Muscle layer of duodenum (tissue), 2 donors: ENCODE measurements around the gene RMND5A.
"Not testable (repeated sequence)": the region's sequence is repeated elsewhere in the genome, so short reads cannot be mapped to it uniquely, and the experiment has no call there.

Experiments
- H3K27ac ChIP-seq: one replicate; pipeline ENCODE4 v1.7.0; 2013; ENCODE audit warnings: mild to moderate bottlenecking, low read length
- H3K27me3 ChIP-seq: one replicate; pipeline ENCODE4 v1.7.0; 2013; ENCODE audit warnings: low read depth, mild to moderate bottlenecking, control low read depth, low read length
- H3K36me3 ChIP-seq, 2 donors: one replicate each; pipeline ENCODE4 v1.7.0; 2013; ENCODE audit warnings: low read length in 2 of 2, control low read depth in 1 of 2, mild to moderate bottlenecking in 1 of 2; ENCODE audit not compliant: insufficient read depth in 2 of 2, control insufficient read depth in 1 of 2
- H3K4me1 ChIP-seq, 2 donors: one replicate each; pipeline ENCODE4 v1.7.0; 2013; ENCODE audit warnings: low read length in 2 of 2, mild to moderate bottlenecking in 2 of 2, control low read depth in 1 of 2, moderate library complexity in 1 of 2; ENCODE audit not compliant: insufficient read depth in 2 of 2, control insufficient read depth in 1 of 2
- H3K4me3 ChIP-seq, 2 donors: one replicate each; pipeline ENCODE4 v1.7.0; 2013; ENCODE audit warnings: low read length in 2 of 2, low read depth in 1 of 2, mild to moderate bottlenecking in 1 of 2
- H3K9me3 ChIP-seq, 2 donors: one replicate each; pipeline ENCODE4 v1.7.0; 2013; ENCODE audit warnings: low read length in 2 of 2, control low read depth in 1 of 2, mild to moderate bottlenecking in 1 of 2; ENCODE audit not compliant: control insufficient read depth in 1 of 2
- donor health status: healthy.

The RMND5A gene, protein sequence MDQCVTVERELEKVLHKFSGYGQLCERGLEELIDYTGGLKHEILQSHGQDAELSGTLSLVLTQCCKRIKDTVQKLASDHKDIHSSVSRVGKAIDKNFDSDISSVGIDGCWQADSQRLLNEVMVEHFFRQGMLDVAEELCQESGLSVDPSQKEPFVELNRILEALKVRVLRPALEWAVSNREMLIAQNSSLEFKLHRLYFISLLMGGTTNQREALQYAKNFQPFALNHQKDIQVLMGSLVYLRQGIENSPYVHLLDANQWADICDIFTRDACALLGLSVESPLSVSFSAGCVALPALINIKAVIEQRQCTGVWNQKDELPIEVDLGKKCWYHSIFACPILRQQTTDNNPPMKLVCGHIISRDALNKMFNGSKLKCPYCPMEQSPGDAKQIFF

DNA sequence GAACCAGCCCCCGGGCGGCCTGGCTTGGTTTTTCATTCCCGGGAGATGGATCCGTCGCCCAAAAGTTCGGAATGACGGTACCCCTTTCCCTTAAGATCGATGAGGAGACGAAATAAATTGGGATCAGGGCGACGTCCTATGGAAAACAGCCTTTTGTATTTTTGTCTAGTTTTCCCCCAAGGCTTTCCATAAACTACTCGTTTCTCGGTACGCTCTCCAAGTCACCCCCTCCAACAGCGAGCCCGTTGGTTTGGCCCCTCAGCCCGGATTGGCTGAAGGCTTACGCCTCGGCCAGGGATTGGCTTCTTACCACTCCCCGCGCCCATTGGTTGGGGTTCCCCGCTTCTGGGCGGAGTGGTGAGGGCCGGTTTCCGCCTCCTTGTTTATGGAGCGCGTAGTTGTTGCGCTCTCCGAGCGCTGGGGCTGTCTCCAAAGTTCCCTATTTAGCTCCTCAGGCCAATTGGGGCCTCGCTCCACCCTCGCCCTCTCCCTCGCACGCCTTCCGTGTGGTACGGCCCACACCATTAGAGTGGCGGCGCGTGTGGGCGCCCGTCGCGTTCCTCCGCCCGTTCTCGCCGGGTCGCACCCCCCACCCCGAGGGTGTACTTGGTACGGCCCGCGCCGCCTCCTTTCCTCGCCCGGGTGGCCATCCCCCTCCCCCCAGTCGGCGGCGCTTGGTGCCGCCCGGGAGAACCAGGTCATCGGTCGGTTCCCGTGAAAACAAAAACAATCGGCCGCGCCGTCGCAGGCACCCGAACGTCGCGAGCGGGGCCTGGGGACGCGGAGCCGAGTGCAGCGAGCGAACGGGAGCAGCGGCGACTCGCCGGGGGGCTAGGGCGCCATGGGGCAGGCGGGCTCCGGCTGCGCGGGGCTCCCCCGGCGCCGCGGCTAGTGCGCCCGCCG lies at the start of gene RMND5A:
TSS of gene RMND5A (plus strand) at position 655 of the 903 bp plus-strand sequence. CDS start 377 bp downstream, outside the sequence.
- H3K9me3 ChIP-seq, H3K36me3 ChIP-seq, H3K27me3 ChIP-seq, H3K27ac ChIP-seq, H3K4me1 ChIP-seq: not testable (repeated sequence)
- peak within 1 kb of the TSS; percentile 42 to 67 for H3K4me3 ChIP-seq

DNA sequence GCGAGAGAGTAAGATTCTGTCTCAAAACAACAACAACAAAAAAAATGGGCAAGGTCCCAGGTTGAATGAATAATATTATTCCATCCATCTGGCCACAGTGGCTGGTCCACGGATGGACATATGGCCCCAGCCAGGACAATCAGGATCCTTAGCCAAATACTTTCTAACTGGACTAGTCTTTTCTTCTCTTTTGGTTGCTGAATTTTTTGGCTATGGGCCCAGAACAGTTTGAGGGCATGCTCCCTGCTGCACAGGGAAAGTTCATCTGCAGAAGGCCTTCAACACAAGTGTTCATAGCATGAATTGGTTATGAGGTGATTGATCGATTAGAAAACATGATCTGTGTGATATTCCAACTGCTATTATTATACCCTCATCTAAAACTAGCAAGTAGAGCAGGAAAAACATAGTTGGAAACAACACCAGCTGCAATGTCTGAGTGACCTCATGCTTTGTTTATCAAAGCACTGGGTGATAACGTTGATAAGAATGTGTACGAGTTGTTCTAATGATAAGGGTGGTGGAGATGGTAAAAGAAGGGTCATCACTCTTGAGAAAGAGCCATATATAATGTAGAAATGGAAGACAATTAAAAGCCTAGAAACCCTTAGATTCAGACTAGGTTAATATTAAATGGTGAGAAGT lies 48.6 kb upstream of the RMND5A start:
- Histone ChIP-seq H3K36me3 (no peaks in the 10 kb centered on the region), H3K27ac (no peak overlapping the region), H3K9me3 (no peaks in the 10 kb centered on the region), H3K4me3 (no peak overlapping the region), H3K27me3 (no peaks in the 10 kb centered on the region), H3K4me1 (peaks cover 3 to 11% of the 10 kb centered on the region in 2 donors)

DNA sequence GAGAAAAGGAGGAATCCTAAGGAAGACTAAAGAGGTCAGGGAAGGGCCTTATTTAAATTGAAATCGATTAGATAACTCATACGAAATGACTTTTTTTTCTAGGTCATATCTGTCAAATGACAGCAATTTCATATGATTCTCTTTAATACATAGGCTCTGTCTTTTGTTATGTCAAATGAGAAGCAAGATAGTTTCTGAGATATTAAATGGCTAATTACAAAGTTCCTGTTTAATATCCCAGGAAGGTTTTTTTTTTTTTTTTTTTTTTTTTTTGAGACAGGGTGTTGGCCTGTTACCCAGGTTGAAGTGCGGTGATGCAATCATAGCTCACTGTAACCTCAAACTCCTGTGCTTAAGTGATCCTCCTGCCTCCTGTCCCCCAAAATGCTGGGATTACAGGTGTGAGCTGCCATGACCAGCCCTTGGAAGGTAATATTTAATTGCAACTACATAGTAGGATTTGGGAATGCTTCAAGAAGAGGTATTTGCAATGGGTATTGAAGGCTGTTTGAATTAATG lies 48.0 kb upstream of the RMND5A start:
- H3K36me3 ChIP-seq, result no peaks in the 10 kb centered on the region
- H3K27ac ChIP-seq, result no peak overlapping the region

DNA sequence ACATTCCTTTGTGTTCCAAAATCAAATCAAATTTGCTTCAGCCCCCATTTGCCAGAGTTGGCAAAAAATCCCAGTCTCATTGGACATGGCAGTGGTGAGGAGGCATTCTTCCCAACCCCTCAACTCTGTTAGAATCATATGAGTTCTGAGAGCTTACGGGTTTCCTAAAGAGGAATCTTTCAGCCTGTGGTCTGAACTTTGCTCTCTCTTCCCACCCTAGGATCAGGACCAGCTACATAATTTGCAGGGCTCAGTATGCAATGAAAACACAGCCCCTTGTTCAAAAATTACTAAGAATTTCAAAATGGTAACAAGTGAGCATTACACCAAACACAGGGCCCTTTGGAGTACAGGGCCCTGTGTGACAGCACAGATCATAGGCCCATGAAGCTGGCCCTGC lies 47.1 kb upstream of the RMND5A start:
- no peaks in the 10 kb centered on the region for H3K9me3 ChIP-seq
- no peaks in the 10 kb centered on the region for H3K36me3 ChIP-seq
- no peak overlapping the region for H3K27ac ChIP-seq
- H3K27me3 ChIP-seq, result no peaks in the 10 kb centered on the region
- H3K4me1 ChIP-seq, result peaks cover 3 to 11% of the 10 kb centered on the region in 2 donors
- H3K4me3 ChIP-seq, result no peak overlapping the region

More for the DNA sequence above, 48.0 kb upstream of the RMND5A start:
- peaks cover 3 to 11% of the 10 kb centered on the region in 2 donors for H3K4me1 ChIP-seq
- H3K9me3 ChIP-seq, result no peaks in the 10 kb centered on the region
- no peak overlapping the region for H3K4me3 ChIP-seq
- H3K27me3 ChIP-seq, result no peaks in the 10 kb centered on the region

DNA sequence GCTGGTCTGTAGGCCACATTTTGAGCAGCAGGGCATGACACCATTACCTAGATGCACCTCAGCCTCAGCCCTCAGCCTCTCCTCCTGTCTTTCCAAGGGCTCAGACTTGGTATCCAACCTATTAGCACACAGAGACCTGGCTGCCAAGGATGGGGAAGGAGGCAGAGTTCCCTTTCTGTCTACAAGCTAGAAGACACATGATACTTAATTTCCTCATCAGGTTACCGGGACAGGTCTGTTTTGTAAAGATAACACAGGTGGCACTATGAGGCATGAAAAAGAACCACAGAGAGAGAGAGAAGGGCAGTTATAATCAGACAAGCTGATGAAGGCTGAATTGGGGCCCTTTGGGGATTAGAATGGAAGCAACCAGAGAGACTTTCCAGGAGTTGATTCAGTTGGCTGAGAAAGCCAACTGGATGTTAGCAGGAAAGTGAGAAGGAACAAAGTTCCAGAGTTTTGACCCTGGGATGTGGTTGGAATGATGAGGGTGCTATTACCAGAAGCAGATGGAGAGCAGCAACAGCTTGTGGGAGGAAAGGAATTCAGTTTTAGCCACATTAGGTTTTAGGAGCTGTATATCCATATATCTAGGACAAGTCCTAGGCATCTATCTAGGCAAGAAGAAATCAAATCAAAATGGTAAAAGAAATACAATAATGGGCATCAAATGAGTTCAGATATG lies 46.0 kb upstream of the RMND5A start:
- no peaks in the 10 kb centered on the region for H3K9me3 ChIP-seq
- no peaks in the 10 kb centered on the region for H3K27me3 ChIP-seq
- peaks cover 3 to 11% of the 10 kb centered on the region in 2 donors for H3K4me1 ChIP-seq
- no peak overlapping the region for H3K4me3 ChIP-seq
- no peaks in the 10 kb centered on the region for H3K36me3 ChIP-seq
- H3K27ac ChIP-seq, result no peak overlapping the region

DNA sequence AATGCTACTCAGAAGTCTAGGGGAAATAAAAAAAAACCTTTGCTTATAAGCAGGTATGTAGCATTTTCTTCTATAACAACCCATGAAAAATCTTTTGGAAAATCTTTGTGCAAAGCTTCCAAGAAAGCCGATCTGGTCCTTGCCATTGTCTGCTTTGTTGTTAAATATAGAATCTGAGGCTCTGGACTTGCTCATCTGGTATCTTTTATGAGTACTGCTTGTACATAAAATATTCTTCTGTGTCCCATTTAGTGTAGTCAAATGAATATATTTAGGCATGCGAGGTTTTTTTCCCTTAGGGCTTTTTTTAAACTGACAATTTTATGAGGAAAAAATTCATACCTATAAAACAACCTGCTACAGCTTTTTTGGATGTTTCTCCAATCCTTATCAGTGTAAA lies 45.0 kb upstream of the RMND5A start:
- Histone ChIP-seq H3K4me1 (peaks cover 3 to 11% of the 10 kb centered on the region in 2 donors), H3K4me3 (no peak overlapping the region), H3K27ac (no peak overlapping the region), H3K36me3 (no peaks in the 10 kb centered on the region), H3K27me3 (no peaks in the 10 kb centered on the region), H3K9me3 (no peaks in the 10 kb centered on the region)

DNA sequence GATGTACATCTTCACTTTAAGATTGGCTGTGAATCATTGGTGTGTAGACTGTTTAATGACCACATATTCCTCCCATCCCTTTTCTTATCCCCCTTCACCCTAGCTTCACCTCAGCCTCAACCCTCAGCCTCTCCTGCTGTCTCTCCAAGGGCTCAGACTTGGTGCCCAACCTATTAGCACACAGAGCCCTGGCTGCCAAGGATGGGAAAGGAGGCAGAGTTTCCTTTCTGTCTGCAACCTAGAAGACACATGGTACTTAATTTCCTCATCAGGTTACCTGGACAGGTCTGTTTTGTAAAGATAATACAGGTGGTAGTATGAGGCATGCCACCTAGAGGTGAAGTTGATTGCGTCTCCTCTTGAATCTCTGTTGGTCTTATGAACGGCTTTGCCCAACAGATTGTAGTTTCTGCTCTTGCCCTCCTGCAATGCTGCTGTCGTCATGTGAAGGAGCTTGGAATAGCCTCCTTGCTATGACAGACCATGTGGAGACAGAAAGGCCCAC lies 44.5 kb upstream of the RMND5A start:
- Histone ChIP-seq H3K27me3 (no peaks in the 10 kb centered on the region), H3K9me3 (no peaks in the 10 kb centered on the region), H3K36me3 (no peaks in the 10 kb centered on the region), H3K4me1 (peaks cover 3 to 11% of the 10 kb centered on the region in 2 donors), H3K4me3 (no peak overlapping the region), H3K27ac (no peak overlapping the region)

DNA sequence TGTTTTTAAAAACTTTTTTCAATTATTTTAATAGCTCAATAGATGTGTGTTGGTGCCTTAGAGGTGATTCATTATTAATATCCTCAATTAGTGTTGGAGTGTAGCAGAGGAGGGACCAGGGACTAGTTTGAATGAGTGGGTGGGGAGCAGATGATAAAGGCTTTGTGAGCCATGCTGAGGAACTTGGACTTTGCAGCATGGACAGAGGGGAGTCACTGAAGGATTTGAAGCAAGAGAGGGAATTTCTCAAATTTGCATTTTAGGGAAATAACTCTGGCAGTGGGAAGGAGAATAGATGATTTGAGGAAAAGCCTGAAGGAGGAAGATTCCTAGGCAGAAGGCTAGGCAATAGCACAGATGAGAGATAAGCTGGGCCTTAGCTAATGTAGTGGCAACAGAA lies 42.3 kb upstream of the RMND5A start:
- Histone ChIP-seq H3K27me3 (no peaks in the 10 kb centered on the region), H3K36me3 (no peaks in the 10 kb centered on the region), H3K4me1 (peaks cover 3 to 6% of the 10 kb centered on the region in 2 donors), H3K27ac (no peak overlapping the region), H3K4me3 (no peak overlapping the region), H3K9me3 (no peaks in the 10 kb centered on the region)

DNA sequence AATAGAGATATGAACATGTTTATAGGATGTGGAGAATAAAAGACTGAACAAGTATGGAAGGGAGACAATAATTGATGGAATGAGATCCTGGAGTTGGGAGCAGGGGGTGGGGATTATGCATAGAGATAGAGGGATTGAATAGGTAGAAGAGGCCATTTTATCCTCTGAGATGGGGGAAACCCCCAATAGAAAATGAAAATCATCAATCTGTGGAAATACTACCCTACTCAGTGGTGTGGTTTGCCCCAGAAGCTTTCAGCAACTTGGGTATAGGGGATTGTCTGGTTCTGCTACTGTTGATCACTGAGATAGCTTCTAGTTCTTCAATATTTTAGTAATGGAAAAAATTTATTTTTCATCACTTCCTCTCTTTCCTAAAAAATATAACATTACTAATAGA lies 41.1 kb upstream of the RMND5A start:
- Histone ChIP-seq H3K9me3 (no peaks in the 10 kb centered on the region), H3K27ac (no peak overlapping the region)

DNA sequence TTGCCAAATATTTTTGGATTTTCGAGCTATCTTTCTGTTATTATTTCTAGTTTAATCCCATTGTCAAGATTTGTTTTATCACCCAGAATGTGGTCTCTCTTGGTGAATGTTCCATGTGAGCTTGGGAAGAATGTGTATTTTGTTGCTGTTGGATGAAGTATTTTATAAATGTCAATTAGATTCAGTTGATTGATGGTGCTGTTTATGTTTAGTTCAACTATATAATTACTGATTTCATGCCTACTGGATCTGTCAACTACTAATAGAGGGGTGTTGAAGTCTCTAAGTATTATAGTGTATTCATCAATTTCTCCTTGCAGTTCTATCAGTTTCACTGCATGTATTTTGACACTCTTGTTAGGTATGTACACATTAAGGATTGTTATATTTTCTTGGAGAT lies 34.7 kb upstream of the RMND5A start:
- Histone ChIP-seq H3K4me3 (no peak overlapping the region), H3K27ac (no peak overlapping the region), H3K36me3 (no peaks in the 10 kb centered on the region), H3K4me1 (no peaks in the 10 kb centered on the region), H3K9me3 (no peaks in the 10 kb centered on the region), H3K27me3 (no peaks in the 10 kb centered on the region)

More for the DNA sequence above, 41.1 kb upstream of the RMND5A start:
- Histone ChIP-seq H3K4me3 (no peak overlapping the region), H3K4me1 (peaks cover 3% of the 10 kb centered on the region in 2 donors), H3K27me3 (no peaks in the 10 kb centered on the region), H3K36me3 (no peaks in the 10 kb centered on the region)
